Neuronal stem cell (in vitro differentiated cells): ENCODE results near the gene LZIC.

ENCODE experiments used
- DNase-seq: peaks from one replicate; pipeline ENCODE4 v3.0.0-alpha.2; 2013; ENCODE audit warnings: low spot score
- H2AFZ ChIP-seq: one replicate; pipeline ENCODE4 v1.6.1; 2013; ENCODE audit warnings: mild to moderate bottlenecking, low read length, inconsistent platforms
- H2AK5ac ChIP-seq: 2 replicates; pipeline ENCODE4 v1.6.1; 2013; ENCODE audit warnings: low read depth, mild to moderate bottlenecking, inconsistent platforms, low read length, moderate library complexity, mixed read lengths
- H2BK120ac ChIP-seq: 2 replicates; pipeline ENCODE4 v1.6.1; 2013; ENCODE audit warnings: low read depth, mild to moderate bottlenecking, inconsistent platforms, low read length, moderate library complexity, mixed read lengths
- H2BK12ac ChIP-seq: one replicate; pipeline ENCODE4 v1.6.1; 2013; ENCODE audit warnings: low read length, inconsistent platforms
- H2BK15ac ChIP-seq: 2 replicates; pipeline ENCODE4 v1.6.1; 2013; ENCODE audit warnings: mild to moderate bottlenecking, low read length, inconsistent platforms, mixed read lengths
- H2BK5ac ChIP-seq: one replicate; pipeline ENCODE4 v1.6.1; 2013; ENCODE audit warnings: inconsistent platforms, mild to moderate bottlenecking, low read length, moderate library complexity
- H3K14ac ChIP-seq: one replicate; pipeline ENCODE4 v1.6.1; 2013; ENCODE audit warnings: low read length, inconsistent platforms
- H3K18ac ChIP-seq: 2 replicates; pipeline ENCODE4 v1.6.1; 2013; ENCODE audit warnings: low read length, inconsistent platforms
- H3K23ac ChIP-seq: 2 replicates; pipeline ENCODE4 v1.6.1; 2013; ENCODE audit warnings: low read depth, mild to moderate bottlenecking, mixed read lengths, low read length, inconsistent platforms; ENCODE audit not compliant: poor library complexity
- H3K27ac ChIP-seq: replicated peaks from 3 replicates; pipeline ENCODE4 v1.5.1; 2013; ENCODE audit warnings: low read length, inconsistent platforms
- H3K27me3 ChIP-seq, 3 experiments: 2 replicates each; pipeline ENCODE4 v1.6.1; 2013; ENCODE audit warnings: low read length in 3 of 3, mild to moderate bottlenecking in 2 of 3, inconsistent platforms in 1 of 3, low read depth in 1 of 3, mixed read lengths in 1 of 3, moderate library complexity in 1 of 3; ENCODE audit not compliant: control insufficient read depth in 3 of 3, insufficient read depth in 3 of 3
- H3K36me3 ChIP-seq, 2 donors: replicated peaks in 1 of 2; 2 replicates each; pipeline ENCODE4 v1.6.1; 2013; ENCODE audit warnings: low read length in 2 of 2; ENCODE audit not compliant: control insufficient read depth in 2 of 2, insufficient read depth in 2 of 2
- H3K4ac ChIP-seq: 2 replicates; pipeline ENCODE4 v1.6.1; 2013; ENCODE audit warnings: inconsistent platforms, mild to moderate bottlenecking, low read length, moderate library complexity
- H3K4me1 ChIP-seq, 2 donors: 1 replicate in 1 of 2; 2 replicates in 1 of 2; pipeline ENCODE4 v1.6.1; 2013; ENCODE audit warnings: low read length in 2 of 2, low read depth in 1 of 2; ENCODE audit not compliant: control insufficient read depth in 2 of 2, insufficient read depth in 1 of 2
- H3K4me2 ChIP-seq: one replicate; pipeline ENCODE4 v1.6.1; 2013; ENCODE audit warnings: mild to moderate bottlenecking, low read length, inconsistent platforms; ENCODE audit not compliant: insufficient read depth, poor library complexity, severe bottlenecking
- H3K4me3 ChIP-seq, 2 donors: 2 replicates each; pipeline ENCODE4 v1.5.1; 2013; ENCODE audit warnings: low read length in 2 of 2, mild to moderate bottlenecking in 2 of 2, inconsistent platforms in 1 of 2, moderate library complexity in 1 of 2
- H3K79me1 ChIP-seq: one replicate; pipeline ENCODE4 v1.6.1; 2013; ENCODE audit warnings: low read depth, mild to moderate bottlenecking, inconsistent platforms, low read length, moderate library complexity
- H3K9ac ChIP-seq: one replicate; pipeline ENCODE4 v1.6.1; 2013; ENCODE audit warnings: mild to moderate bottlenecking, low read depth, low read length, inconsistent platforms; ENCODE audit not compliant: poor library complexity
- H3K9me3 ChIP-seq, 2 donors: replicated peaks in 1 of 2; 2 replicates each; pipeline versions ENCODE3 to v1.6.1; 2013; ENCODE audit warnings: low read length in 2 of 2, mild to moderate bottlenecking in 2 of 2, inconsistent platforms in 1 of 2, low read depth in 1 of 2, mixed read lengths in 1 of 2, moderate library complexity in 1 of 2; ENCODE audit not compliant: control insufficient read depth in 2 of 2, insufficient read depth in 1 of 2
- H4K8ac ChIP-seq: one replicate; pipeline ENCODE4 v1.6.1; 2013; ENCODE audit warnings: low read depth, mild to moderate bottlenecking, inconsistent platforms, low read length, moderate library complexity
- H4K91ac ChIP-seq: one replicate; pipeline ENCODE4 v1.6.1; 2013; ENCODE audit warnings: low read length, low read depth, mild to moderate bottlenecking, inconsistent platforms; ENCODE audit not compliant: poor library complexity
- WGBS, 2 donors: extraction: QIAGEN DNeasy Blood & Tissue Kit; methylation state at CpG; one replicate each; pipeline ENCODE4 v1.1.7; 2013; ENCODE audit warnings: missing lambda C conversion rate in 2 of 2, mixed read lengths in 1 of 2; ENCODE audit not compliant: insufficient read length in 2 of 2, insufficient replicate concordance in 1 of 2; ENCODE audit errors: extremely low coverage in 2 of 2; 5-methylcytosine and 5-hydroxymethylcytosine counted together

The LZIC gene

DNA sequence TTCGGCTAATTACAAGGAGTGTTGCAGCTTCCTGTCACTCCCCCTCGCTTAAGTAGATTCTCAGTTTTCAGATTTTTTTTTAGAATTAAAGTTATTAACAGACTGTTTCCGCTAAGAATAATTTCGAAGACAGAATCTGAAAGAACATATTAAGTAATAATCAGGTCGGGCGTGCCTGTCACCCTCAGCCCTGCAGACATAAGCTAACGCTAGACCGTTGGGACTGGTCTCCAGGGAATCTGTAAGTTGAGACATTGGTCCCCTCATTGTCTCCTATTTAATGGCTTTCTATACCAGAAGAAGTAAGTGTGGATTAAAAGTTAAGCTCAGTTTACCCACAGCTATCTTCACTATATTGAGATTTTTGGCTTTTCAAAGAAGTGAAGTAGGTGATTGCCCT is 14.5 kb upstream of the LZIC start:
- Histone ChIP-seq H2BK12ac (no peak overlapping the region), H3K4me2 (no peak overlapping the region), H2BK120ac (no peak overlapping the region), H3K4ac (no peak overlapping the region), H3K9ac (no peak overlapping the region), H2BK5ac (no peak overlapping the region), H3K27me3 (no peaks in the 10 kb centered on the region), H3K36me3 (no peaks in the 10 kb centered on the region), H3K79me1 (peaks cover 2% of the 10 kb centered on the region), H4K8ac (no peak overlapping the region), H2BK15ac (no peak overlapping the region), H2AK5ac (no peak overlapping the region), H3K23ac (no peak overlapping the region), H3K4me3 (no peak overlapping the region), H3K27ac (no peak overlapping the region), H2AFZ (no peak overlapping the region), H3K14ac (no peak overlapping the region), H3K18ac (no peak overlapping the region), H3K9me3 (no peaks in the 10 kb centered on the region), H4K91ac (no peak overlapping the region), H3K4me1 (peaks cover 0 to 6% of the 10 kb centered on the region in 2 donors)
- no CpG with 5 or more reads among the region's 8 CpGs for WGBS, 2 donors
- DNase-seq: no peak

DNA sequence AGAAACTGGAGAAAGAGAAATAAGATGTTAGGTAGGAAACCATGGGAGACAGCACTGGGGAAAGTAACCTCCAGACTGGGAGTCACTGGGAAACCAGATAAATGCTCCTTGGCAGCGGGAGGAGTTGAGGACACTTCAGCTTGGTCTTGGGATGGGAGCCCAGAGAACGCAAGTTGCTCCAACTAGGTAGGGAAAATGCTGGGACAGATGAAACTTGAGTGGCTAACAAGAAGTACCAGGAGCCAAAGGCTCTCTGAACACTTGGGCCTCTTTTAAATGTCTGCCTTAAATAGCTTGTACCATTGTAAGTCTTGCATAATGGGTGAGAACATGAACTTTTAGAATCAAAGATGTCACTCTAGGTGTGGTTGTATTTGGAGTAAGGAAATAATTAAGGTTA is 3.1 kb upstream of the LZIC start:
- Histone ChIP-seq H3K36me3 (peaks cover 0 to 5% of the 10 kb centered on the region in 2 donors), H2BK120ac (no peak overlapping the region), H3K4ac (no peak overlapping the region), H4K8ac (no peak overlapping the region), H3K4me3 (no peak overlapping the region), H2BK12ac (no peak overlapping the region), H3K27me3 (no peaks in the 10 kb centered on the region), H3K23ac (no peak overlapping the region), H3K79me1 (no peaks in the 10 kb centered on the region), H3K4me1 (peaks cover 0 to 2% of the 10 kb centered on the region in 2 donors), H3K27ac (no peak overlapping the region), H3K4me2 (no peak overlapping the region), H3K9ac (no peak overlapping the region), H2BK5ac (no peak overlapping the region), H3K14ac (no peak overlapping the region), H2AFZ (no peak overlapping the region), H2AK5ac (no peak overlapping the region), H4K91ac (no peak overlapping the region), H2BK15ac (no peak overlapping the region), H3K18ac (no peak overlapping the region), H3K9me3 (no peaks in the 10 kb centered on the region)
- DNase-seq: no peak
- no CpG with 5 or more reads among the region's 2 CpGs for WGBS, 2 donors

DNA sequence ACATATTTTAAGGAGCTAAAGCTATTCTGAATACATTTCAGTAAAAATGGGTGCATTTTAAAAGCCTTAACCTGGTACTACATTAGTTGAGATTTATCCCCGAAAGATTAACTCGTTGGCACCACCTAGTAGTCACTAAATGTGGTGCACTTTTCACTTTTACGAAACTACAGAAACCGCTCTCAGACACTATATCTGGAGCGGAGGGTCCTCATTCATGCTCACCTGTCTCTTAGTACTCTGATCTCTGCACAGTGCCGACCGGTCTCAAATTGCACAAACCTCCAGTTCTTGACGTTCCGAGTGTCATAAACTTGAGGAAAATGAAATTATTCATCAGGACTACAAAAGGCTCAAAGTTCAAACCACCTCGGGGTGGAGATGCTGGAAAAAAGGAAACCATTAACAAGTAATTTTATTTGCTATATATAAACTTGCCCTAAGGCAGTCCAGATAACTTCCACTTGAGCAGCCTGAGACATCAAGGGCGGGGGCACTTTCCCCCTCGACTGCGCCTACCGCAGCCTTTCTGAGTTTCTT is 722 bp downstream of the LZIC start:
- Histone ChIP-seq H4K91ac (no peak overlapping the region), H3K27me3 (no peaks in the 10 kb centered on the region), H3K4ac (no peak overlapping the region), H3K14ac (no peak overlapping the region), H3K23ac (no peak overlapping the region), H3K27ac (peak overlapping the region; percentile 69), H2BK5ac (no peak overlapping the region), H2AK5ac (no peak overlapping the region), H4K8ac (no peak overlapping the region), H3K79me1 (no peaks in the 10 kb centered on the region), H3K4me2 (peak overlapping the region; percentile 67), H2BK15ac (no peak overlapping the region), H3K4me3 (peak overlapping the region; percentile 89), H2AFZ (peak overlapping the region; percentile 89), H2BK120ac (no peak overlapping the region), H3K4me1 (no peaks in the 10 kb centered on the region), H3K18ac (no peak overlapping the region), H3K36me3 (peaks cover 0 to 24% of the 10 kb centered on the region in 2 donors), H3K9ac (peak overlapping the region; percentile 75), H2BK12ac (no peak overlapping the region), H3K9me3 (no peaks in the 10 kb centered on the region)
- no peak for DNase-seq
- WGBS, 2 donors: no CpG with 5 or more reads among the region's 14 CpGs

DNA sequence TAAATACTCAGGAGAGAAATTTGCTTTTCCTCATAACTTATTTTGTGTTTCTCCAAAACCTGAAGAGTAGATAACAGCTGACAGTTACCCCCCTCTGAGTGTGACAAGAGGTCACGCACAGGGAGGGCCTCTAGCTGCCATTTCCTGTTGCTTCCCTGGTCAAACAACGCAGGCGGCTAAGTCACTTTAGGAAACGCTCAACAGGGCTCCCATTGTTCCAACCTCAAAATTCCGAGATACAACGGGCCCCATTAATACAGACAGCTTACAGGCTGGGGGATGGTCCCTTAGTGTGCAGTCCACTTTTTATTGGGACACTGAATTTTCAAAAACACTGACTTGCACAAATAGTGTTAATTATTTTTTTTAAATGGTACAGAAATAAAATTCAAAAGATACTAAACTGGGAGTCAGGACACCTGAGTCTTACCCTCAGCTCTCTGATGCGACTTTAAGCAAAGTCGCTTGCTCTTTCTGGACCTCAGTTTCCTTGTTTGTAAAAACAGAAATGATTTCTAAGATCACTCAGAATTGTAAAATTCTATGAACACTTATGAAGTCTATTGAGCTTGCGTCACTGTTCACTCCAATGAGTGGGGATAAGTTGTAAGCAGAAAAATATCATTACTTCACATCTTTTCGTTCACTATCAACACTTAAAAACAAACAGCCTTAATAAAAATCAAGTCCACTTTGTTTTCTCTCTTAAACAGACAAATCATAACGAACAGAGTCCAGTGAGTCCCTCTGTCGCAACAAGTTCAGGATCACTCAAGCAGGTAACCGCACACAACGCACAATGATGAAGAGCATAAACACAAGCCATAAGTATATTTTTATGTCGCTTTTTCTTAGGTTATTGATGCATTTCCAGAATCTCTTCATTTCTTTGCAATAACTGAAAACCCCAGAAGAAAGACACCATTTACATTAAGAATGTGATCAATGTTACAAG is 13.5 kb downstream of the LZIC start:
- Histone ChIP-seq H2BK12ac (no peak overlapping the region), H4K91ac (no peak overlapping the region), H3K27ac (peak overlapping the region; percentile 16), H3K4me1 (peaks cover 8 to 30% of the 10 kb centered on the region in 2 donors), H3K27me3 (no peaks in the 10 kb centered on the region), H2BK15ac (no peak overlapping the region), H3K79me1 (no peaks in the 10 kb centered on the region), H3K4ac (no peak overlapping the region), H3K23ac (no peak overlapping the region), H2BK5ac (no peak overlapping the region), H3K18ac (no peak overlapping the region), H4K8ac (no peak overlapping the region), H2AK5ac (no peak overlapping the region), H2AFZ (no peak overlapping the region), H3K36me3 (peaks cover 2 to 45% of the 10 kb centered on the region in 2 donors), H3K9me3 (no peaks in the 10 kb centered on the region), H3K4me3 (no peak overlapping the region), H3K4me2 (no peak overlapping the region), H2BK120ac (no peak overlapping the region), H3K9ac (no peak overlapping the region), H3K14ac (no peak overlapping the region)
- 100% methylated on average over 1 of the region's 15 CpGs for WGBS, 2 donors
- DNase-seq: peak; percentile 52
